Heart left ventricle (tissue), 16 donors: Measurements from ENCODE around the gene COPRS. TPM values are rescaled to one million over a fixed set of nuclear protein-coding genes. Genes with fewer than 3 reads are reported as not detected.

ENCODE experiments used
- ATAC-seq, 4 donors: fragments of 200-7000 bp; cut with Tn5 transposase; one replicate each; pipeline ENCODE4 v1.9.1; 2020 to 2022; ENCODE audit warnings: moderate library complexity in 4 of 4, mild to moderate bottlenecking in 3 of 4, moderate number of reproducible peaks in 1 of 4
- DNase-seq, 5 donors: peaks; one replicate each; pipeline ENCODE4 v3.0.0-alpha.2; 2020
- H3K27ac ChIP-seq, 12 donors: fragments of 200-600 bp; sonication (generic) in 4 of 12; one replicate each; pipeline versions ENCODE4 v1.5.0 to v1.8.0; 2016 to 2022; ENCODE audit warnings: mild to moderate bottlenecking in 2 of 12
- H3K27me3 ChIP-seq, 9 donors: fragments of 200-600 bp; sonication (generic) in 2 of 9; one replicate each; pipeline versions ENCODE4 v1.5.1 to v1.8.0; 2016 to 2022; ENCODE audit warnings: mild to moderate bottlenecking in 3 of 9
- H3K36me3 ChIP-seq, 9 donors: fragments of 200-600 bp; sonication (generic) in 2 of 9; one replicate each; pipeline versions ENCODE4 v1.5.0 to v1.8.0; 2018 to 2022; ENCODE audit warnings: mild to moderate bottlenecking in 2 of 9
- H3K4me1 ChIP-seq, 12 donors: fragments of 200-600 bp; sonication (generic) in 4 of 12; one replicate each; pipeline versions ENCODE4 v1.5.0 to v1.8.0; 2016 to 2022; ENCODE audit warnings: mild to moderate bottlenecking in 3 of 12
- H3K4me3 ChIP-seq, 12 donors: fragments of 200-600 bp; sonication (generic) in 4 of 12; one replicate each; pipeline versions ENCODE4 v1.5.0 to v1.8.0; 2017 to 2022; ENCODE audit warnings: mild to moderate bottlenecking in 9 of 12, moderate library complexity in 4 of 12
- H3K9me3 ChIP-seq, 12 donors: fragments of 200-600 bp; sonication (generic) in 4 of 12; one replicate each; pipeline versions ENCODE4 v1.5.0 to v1.8.0; 2016 to 2022; ENCODE audit warnings: mild to moderate bottlenecking in 1 of 12
- CTCF ChIP-seq, 12 donors: fragments of 200-600 bp; sonication (generic) in 4 of 12; IDR thresholded peaks; one replicate each; pipeline versions ENCODE4 v1.5.0 to v1.8.0; 2018 to 2022; ENCODE audit warnings: antibody characterized with exemption in 12 of 12, mild to moderate bottlenecking in 5 of 12
- POLR2A ChIP-seq, 2 donors: fragments of 450-650 bp; IDR thresholded peaks; one replicate each; pipeline ENCODE4 v1.6.1; 2017; ENCODE audit warnings: antibody characterized with exemption in 2 of 2, mild to moderate bottlenecking in 2 of 2, moderate library complexity in 2 of 2
- WGBS, 4 donors: extraction: QIAGEN DNeasy Blood & Tissue Kit in 2 of 4; methylation state at CpG; one replicate each; pipeline versions ENCODE4 v1.1.5 to v1.1.7; 2013 to 2018; 5-methylcytosine and 5-hydroxymethylcytosine counted together
- intact Hi-C, 10 donors: fragments of 100-400 bp; cut with DNase I; formaldehyde crosslinking; loops; one replicate each; pipeline versions ENCODE4 v1.11.1 to v1.14.2; 2022
- polyA plus RNA-seq, 2 donors: library from polyadenylated mRNA; stranded (reverse); fragments of 200-250 nt; gene quantifications; one replicate each; pipeline ENCODE4 v1.2.3, GENCODE V29; 2013
- total RNA-seq, 9 donors: library from RNA; depleted of rRNA in 2 of 9; stranded (reverse); fragments of >200 nt in 2 of 9; fragmentation: NEBNext Ultra II Directional in 3 of 9; extraction: Animal tissue kit (Norgen Biotek cat#: 25700) in 3 of 9; gene quantifications; one replicate each; pipeline versions ENCODE4 v1.1.0 to v1.2.4, GENCODE V29; 2016 to 2023
- donor health status: ischemic (EF 13 %, LVEDD 7.1; RV severe dilation, severe dysfunction).
- donor health status: healthy with polysubstance abuse.
- donor health status: DM: no; HTN: yes; CAD: no.
- donor health status: DM: no; HTN: no; CAD: no.
- donor health status: ischemic (EF 25% LVEDD 6.9; RV normal size, moderate dysfunction).
- donor health status: ischemic (EF 25% LVEDD 5.7; RV mildly dilated, moderate dysfunction).
- donor health status: healthy.
- donor health status: DM: yes; HTN: yes; CAD: no.
- donor health status: ischemic (EF 35%, LVEDD 5.7; RV mildly dilated, moderate dysfunction).
- donor health status: nonischemic (EF 11% LVEDD 7.7; RV severe dilation, severe dysfunction).
- donor health status: DM: yes; HTN: yes; CAD: no.
- donor health status: PGD.
- donor health status: ischemic (EF 29% LVEDD 5.4; RV normal size, mild dysfunction).
- donor health status: nonischemic (EF 23%, LVEDD 6.1; RV moderate dilation, normal function).

COPRS gene
- total and polyA plus RNA-seq, 11 donors, result 39.9 to 104 (median 54.3) TPM

GRCh38 chr17:31882571-31882970, 23.5 kb upstream of the COPRS start:
- WGBS, 4 donors, result 85 to 92% (median 89%) methylated on average over 6 of the region's 6 CpGs
- intact Hi-C loops, result no loop called here
- H3K36me3 ChIP-seq, result peaks cover 0 to 100% (median 99%) of the 10 kb centered on the region in 9 donors
- no peaks in the 10 kb centered on the region for H3K9me3 ChIP-seq
- TF ChIP-seq POLR2A (IDR thresholded peaks at IDR 0.05), result no peak
- no peak for TF ChIP-seq CTCF (IDR thresholded peaks at IDR 0.05)
- H3K27ac ChIP-seq, result no peak overlapping the region
- no peaks in the 10 kb centered on the region for H3K27me3 ChIP-seq
- H3K4me3 ChIP-seq, result no peak overlapping the region
- ATAC-seq, result no peak
- DNase-seq, result no peak
- H3K4me1 ChIP-seq, result no peaks in the 10 kb centered on the region

- Histone ChIP-seq H3K36me3 (peaks cover 0 to 100% (median 98%) of the 10 kb centered on the region in 9 donors), H3K27me3 (no peaks in the 10 kb centered on the region), H3K4me3 (no peak overlapping the region), H3K9me3 (no peaks in the 10 kb centered on the region), H3K4me1 (no peaks in the 10 kb centered on the region), H3K27ac (no peak overlapping the region)
- no peak for DNase-seq
- 91 to 97% (median 95%) methylated on average over 8 of the region's 8 CpGs for WGBS, 4 donors
- no peak for ATAC-seq
- intact Hi-C loops, result no loop called here
- TF ChIP-seq POLR2A (IDR thresholded peaks at IDR 0.05) (no peak), CTCF (IDR thresholded peaks at IDR 0.05) (no peak)
These were observed 21.3 kb upstream of the COPRS start for GRCh38 chr17:31880311-31880710.

- intact Hi-C loops, result no loop called here
- no peak for DNase-seq
- ATAC-seq, result no peak
- H3K36me3 ChIP-seq, result peaks cover 0 to 100% (median 98%) of the 10 kb centered on the region in 9 donors
- no peak overlapping the region for H3K27ac ChIP-seq
- no peak overlapping the region for H3K4me3 ChIP-seq
- H3K9me3 ChIP-seq, result no peaks in the 10 kb centered on the region
- TF ChIP-seq POLR2A (IDR thresholded peaks at IDR 0.05) (no peak), CTCF (IDR thresholded peaks at IDR 0.05) (no peak)
- no peaks in the 10 kb centered on the region for H3K27me3 ChIP-seq
- H3K4me1 ChIP-seq, result no peaks in the 10 kb centered on the region
These were observed 19.6 kb upstream of the COPRS start for GRCh38 chr17:31878703-31879073.

GRCh38 chr17:31877911-31878702, 19.1 kb upstream of the COPRS start:
- intact Hi-C loops, result no loop called here
- Histone ChIP-seq H3K9me3 (no peaks in the 10 kb centered on the region), H3K4me1 (no peaks in the 10 kb centered on the region), H3K4me3 (no peak overlapping the region), H3K36me3 (peaks cover 0 to 100% (median 98%) of the 10 kb centered on the region in 9 donors), H3K27ac (no peak overlapping the region), H3K27me3 (no peaks in the 10 kb centered on the region)
- TF ChIP-seq CTCF (IDR thresholded peaks at IDR 0.05), result no peak
- no peak for TF ChIP-seq POLR2A (IDR thresholded peaks at IDR 0.05)
- DNase-seq (no peak), ATAC-seq (no peak)
- 84 to 95% (median 90%) methylated on average over 9 of the region's 9 CpGs for WGBS, 4 donors
